K562 (cell line): ENCODE measurements around the gene HES4. TPM values are rescaled to one million over a fixed set of nuclear protein-coding genes. Genes with fewer than 3 reads are reported as not detected.

Source experiments
- CBX1 ChIP-seq: sonication (generic); IDR thresholded peaks from 2 replicates; pipeline ENCODE4 v1.6.1; 2016; ENCODE audit warnings: antibody characterized with exemption, low read depth, mild to moderate bottlenecking
- ETV1 ChIP-seq: fragments of 450-650 bp; conservative IDR thresholded peaks from 2 replicates; pipeline ENCODE4 v1.6.1; 2016; ENCODE audit warnings: missing genetic modification characterization, control low read depth, low read depth, missing compliant biosample characterization
- FOXM1 ChIP-seq, 2 experiments: fragments of 450-650 bp in 1 of 2; sonication (generic) in 1 of 2; formaldehyde crosslinking in 1 of 2; IDR thresholded peaks; 2 replicates each; pipeline versions ENCODE4 v1.6.1 to v1.9.0; 2017 to 2022; ENCODE audit warnings: low read depth in 2 of 2, mild to moderate bottlenecking in 2 of 2, missing genetic modification reagents in 1 of 2, moderate library complexity in 1 of 2
- MECOM ChIP-seq: fragments of 250-450 bp; sonication (Bioruptor Pico); IDR thresholded peaks from 2 replicates; pipeline ENCODE4 v1.8.0; 2022; ENCODE audit warnings: inconsistent platforms
- MED1 ChIP-seq: sonication (generic); formaldehyde crosslinking; IDR thresholded peaks from 2 replicates; pipeline ENCODE4 v1.8.1; 2023; ENCODE audit warnings: missing genetic modification reagents, borderline replicate concordance
- NFYB ChIP-seq: IDR thresholded peaks from 2 replicates; pipeline ENCODE4 v1.6.1; 2011; ENCODE audit warnings: mild to moderate bottlenecking, moderate library complexity; ENCODE audit not compliant: insufficient read length; ENCODE audit errors: extremely low read depth
- NR2F6 ChIP-seq: fragments of 450-650 bp; formaldehyde crosslinking; IDR thresholded peaks from 2 replicates; pipeline ENCODE4 v1.4.0; 2020; ENCODE audit warnings: mild to moderate bottlenecking
- NR3C1 ChIP-seq: sonication (generic); formaldehyde crosslinking; IDR thresholded peaks from 2 replicates; pipeline ENCODE4 v1.8.1; 2022; ENCODE audit warnings: missing genetic modification reagents
- PCBP1 ChIP-seq: fragments of 200-400 bp; formaldehyde crosslinking; IDR thresholded peaks from 2 replicates; pipeline ENCODE4 v1.6.1; 2018; ENCODE audit warnings: mild to moderate bottlenecking, low read depth, low read length; ENCODE audit not compliant: poor library complexity, severe bottlenecking
- RBM25 ChIP-seq: fragments of 200-400 bp; formaldehyde crosslinking; IDR thresholded peaks from 2 replicates; pipeline ENCODE4 v1.6.1; 2018; ENCODE audit warnings: low read length, low read depth, moderate library complexity; ENCODE audit not compliant: severe bottlenecking
- SMAD2 ChIP-seq: fragments of 150-350 bp; IDR thresholded peaks from 2 replicates; pipeline ENCODE4 v1.6.1; 2014; ENCODE audit warnings: low read depth, mild to moderate bottlenecking, low read length
- TOE1 ChIP-seq, 2 experiments: fragments of 450-650 bp in 1 of 2; sonication (generic) in 1 of 2; formaldehyde crosslinking in 1 of 2; IDR thresholded peaks; 2 replicates each; pipeline versions ENCODE4 v1.7.1 to v1.8.0; 2016 to 2022; ENCODE audit warnings: borderline replicate concordance in 2 of 2, mild to moderate bottlenecking in 2 of 2, antibody characterized with exemption in 1 of 2, inconsistent platforms in 1 of 2, low read depth in 1 of 2, missing genetic modification reagents in 1 of 2, moderate library complexity in 1 of 2
- XRCC3 ChIP-seq: fragments of 450-650 bp; IDR thresholded peaks from 2 replicates; pipeline ENCODE4 v1.6.1; 2017; ENCODE audit warnings: mild to moderate bottlenecking, moderate library complexity
- polyA plus RNA-seq, 8 experiments: library from polyadenylated mRNA; depleted of rRNA in 4 of 8; stranded (reverse) in 5 of 8; unstranded in 3 of 8; fragments of >200 nt; fragmentation: Nextera tagmentation in 2 of 8; fragmentation: Illumina TruSeq in 1 of 8; extraction: Ambion mirVana in 2 of 8; extraction: Trizol in 1 of 8; gene quantifications; 2 replicates each; pipeline versions ENCODE4 v1.2.1 to v1.2.3, GENCODE V29; 2011 to 2014; ENCODE audit warnings: inconsistent platforms in 1 of 8, missing spikeins in 1 of 8
- total RNA-seq, 7 experiments: library from RNA; depleted of rRNA in 6 of 7; stranded (reverse); fragments of >200 nt in 6 of 7; fragmentation: Illumina TruSeq in 2 of 7; extraction: Trizol in 2 of 7; gene quantifications; 2 replicates each; pipeline versions ENCODE4 v1.2.1 to v1.2.3, GENCODE V29; 2011 to 2021; ENCODE audit warnings: low replicate concordance in 1 of 7
- TF ChIP-seq, protein P1 (sequence below): fragments of 450-650 bp; IDR thresholded peaks from 2 replicates; pipeline ENCODE4 v1.6.1; 2014; ENCODE audit warnings: low read depth, mild to moderate bottlenecking, moderate library complexity, borderline replicate concordance
- TF ChIP-seq, protein P2 (sequence below): fragments of 250-450 bp; sonication (Bioruptor Pico); IDR thresholded peaks from 2 replicates; pipeline ENCODE4 v1.5.0; 2020; ENCODE audit warnings: mild to moderate bottlenecking, borderline replicate concordance
- TF ChIP-seq, protein P3 (sequence below): fragments of 450-650 bp; IDR thresholded peaks from 2 replicates; pipeline ENCODE4 v1.6.1; 2016; ENCODE audit warnings: mild to moderate bottlenecking
- TF ChIP-seq, protein P4 (sequence below): IDR thresholded peaks from 3 replicates; pipeline ENCODE4 v1.6.1; 2011; ENCODE audit warnings: borderline replicate concordance, mild to moderate bottlenecking, moderate library complexity; ENCODE audit not compliant: insufficient read length; ENCODE audit errors: extremely low read depth

Gene HES4
- total and polyA plus RNA-seq, 9 of the 15 experiments (the other 6 are each of a cell fraction or from before 2014, with no cell fraction given) = 0.21 to 43.7 (median 5.3) TPM; not detected in 2

DNA sequence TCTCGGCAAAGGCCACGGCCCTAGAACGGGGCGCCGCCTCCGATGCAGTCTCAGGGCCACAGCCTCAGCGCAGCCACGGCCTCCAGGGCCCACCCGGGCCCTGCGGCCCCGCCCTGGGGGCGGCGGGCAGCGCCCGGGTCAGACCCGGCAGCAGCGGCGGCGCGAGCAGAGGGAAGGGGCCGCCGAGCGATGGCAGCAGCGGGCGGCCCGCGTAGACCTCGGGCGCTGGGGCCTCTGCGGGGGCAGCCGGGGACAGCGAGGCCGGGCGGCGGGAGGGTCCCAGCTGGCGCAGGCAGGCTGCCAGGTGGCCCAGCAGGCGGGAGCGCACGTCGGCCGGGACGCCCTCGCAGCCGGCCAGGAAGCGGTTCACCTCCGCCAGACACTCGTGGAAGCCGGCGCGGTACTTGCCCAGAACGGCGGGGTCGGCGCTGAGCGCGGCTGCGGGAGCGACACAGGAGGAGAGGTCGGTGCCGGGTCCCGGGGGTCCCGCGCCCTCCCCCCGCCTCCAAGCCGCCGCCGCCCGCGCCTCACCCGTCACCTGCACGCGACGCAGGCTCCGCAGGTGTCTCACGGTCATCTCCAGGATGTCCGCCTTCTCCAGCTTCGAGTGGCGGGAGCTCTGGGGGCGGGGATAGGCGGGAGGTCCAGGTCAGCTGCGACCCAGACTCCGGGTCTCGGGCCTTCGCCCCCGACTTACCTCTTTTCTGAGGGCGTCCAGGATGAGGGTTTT, 737 bp downstream of the HES4 start (continued):
- TF ChIP-seq, protein P1, sequence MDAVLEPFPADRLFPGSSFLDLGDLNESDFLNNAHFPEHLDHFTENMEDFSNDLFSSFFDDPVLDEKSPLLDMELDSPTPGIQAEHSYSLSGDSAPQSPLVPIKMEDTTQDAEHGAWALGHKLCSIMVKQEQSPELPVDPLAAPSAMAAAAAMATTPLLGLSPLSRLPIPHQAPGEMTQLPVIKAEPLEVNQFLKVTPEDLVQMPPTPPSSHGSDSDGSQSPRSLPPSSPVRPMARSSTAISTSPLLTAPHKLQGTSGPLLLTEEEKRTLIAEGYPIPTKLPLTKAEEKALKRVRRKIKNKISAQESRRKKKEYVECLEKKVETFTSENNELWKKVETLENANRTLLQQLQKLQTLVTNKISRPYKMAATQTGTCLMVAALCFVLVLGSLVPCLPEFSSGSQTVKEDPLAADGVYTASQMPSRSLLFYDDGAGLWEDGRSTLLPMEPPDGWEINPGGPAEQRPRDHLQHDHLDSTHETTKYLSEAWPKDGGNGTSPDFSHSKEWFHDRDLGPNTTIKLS = 0 out of 2 replicates have a peak, but pooled peaks have one; percentile 38
- TF ChIP-seq CBX1 (peak; percentile 21; the same call in 1 of the 2 replicates), NR3C1 (no peak), XRCC3 (no peak), ETV1 (no peak), SMAD2 (no peak), NR2F6 (CRISPR knock-in tag) (no peak), PCBP1 (no peak), NFYB (no peak), FOXM1 (IDR thresholded peaks at IDR 0.05; ENCODE audit: low read depth) (no peak), FOXM1 (CRISPR knock-in tag; IDR thresholded peaks at IDR 0.05; ENCODE audit: low read depth) (no peak), TOE1 (IDR thresholded peaks at IDR 0.05; ENCODE audit: borderline replicate concordance) (no peak), TOE1 (CRISPR knock-in tag; IDR thresholded peaks at IDR 0.05; ENCODE audit: borderline replicate concordance, low read depth) (no peak), RBM25 (no peak), MED1 (CRISPR knock-in tag) (no peak), MECOM (CRISPR knock-in tag) (no peak)
- TF ChIP-seq, protein P2, sequence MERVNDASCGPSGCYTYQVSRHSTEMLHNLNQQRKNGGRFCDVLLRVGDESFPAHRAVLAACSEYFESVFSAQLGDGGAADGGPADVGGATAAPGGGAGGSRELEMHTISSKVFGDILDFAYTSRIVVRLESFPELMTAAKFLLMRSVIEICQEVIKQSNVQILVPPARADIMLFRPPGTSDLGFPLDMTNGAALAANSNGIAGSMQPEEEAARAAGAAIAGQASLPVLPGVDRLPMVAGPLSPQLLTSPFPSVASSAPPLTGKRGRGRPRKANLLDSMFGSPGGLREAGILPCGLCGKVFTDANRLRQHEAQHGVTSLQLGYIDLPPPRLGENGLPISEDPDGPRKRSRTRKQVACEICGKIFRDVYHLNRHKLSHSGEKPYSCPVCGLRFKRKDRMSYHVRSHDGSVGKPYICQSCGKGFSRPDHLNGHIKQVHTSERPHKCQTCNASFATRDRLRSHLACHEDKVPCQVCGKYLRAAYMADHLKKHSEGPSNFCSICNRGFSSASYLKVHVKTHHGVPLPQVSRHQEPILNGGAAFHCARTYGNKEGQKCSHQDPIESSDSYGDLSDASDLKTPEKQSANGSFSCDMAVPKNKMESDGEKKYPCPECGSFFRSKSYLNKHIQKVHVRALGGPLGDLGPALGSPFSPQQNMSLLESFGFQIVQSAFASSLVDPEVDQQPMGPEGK (CRISPR knock-in tag) = no peak
- TF ChIP-seq, protein P3, sequence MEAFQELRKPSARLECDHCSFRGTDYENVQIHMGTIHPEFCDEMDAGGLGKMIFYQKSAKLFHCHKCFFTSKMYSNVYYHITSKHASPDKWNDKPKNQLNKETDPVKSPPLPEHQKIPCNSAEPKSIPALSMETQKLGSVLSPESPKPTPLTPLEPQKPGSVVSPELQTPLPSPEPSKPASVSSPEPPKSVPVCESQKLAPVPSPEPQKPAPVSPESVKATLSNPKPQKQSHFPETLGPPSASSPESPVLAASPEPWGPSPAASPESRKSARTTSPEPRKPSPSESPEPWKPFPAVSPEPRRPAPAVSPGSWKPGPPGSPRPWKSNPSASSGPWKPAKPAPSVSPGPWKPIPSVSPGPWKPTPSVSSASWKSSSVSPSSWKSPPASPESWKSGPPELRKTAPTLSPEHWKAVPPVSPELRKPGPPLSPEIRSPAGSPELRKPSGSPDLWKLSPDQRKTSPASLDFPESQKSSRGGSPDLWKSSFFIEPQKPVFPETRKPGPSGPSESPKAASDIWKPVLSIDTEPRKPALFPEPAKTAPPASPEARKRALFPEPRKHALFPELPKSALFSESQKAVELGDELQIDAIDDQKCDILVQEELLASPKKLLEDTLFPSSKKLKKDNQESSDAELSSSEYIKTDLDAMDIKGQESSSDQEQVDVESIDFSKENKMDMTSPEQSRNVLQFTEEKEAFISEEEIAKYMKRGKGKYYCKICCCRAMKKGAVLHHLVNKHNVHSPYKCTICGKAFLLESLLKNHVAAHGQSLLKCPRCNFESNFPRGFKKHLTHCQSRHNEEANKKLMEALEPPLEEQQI = no peak
- TF ChIP-seq, protein P4, sequence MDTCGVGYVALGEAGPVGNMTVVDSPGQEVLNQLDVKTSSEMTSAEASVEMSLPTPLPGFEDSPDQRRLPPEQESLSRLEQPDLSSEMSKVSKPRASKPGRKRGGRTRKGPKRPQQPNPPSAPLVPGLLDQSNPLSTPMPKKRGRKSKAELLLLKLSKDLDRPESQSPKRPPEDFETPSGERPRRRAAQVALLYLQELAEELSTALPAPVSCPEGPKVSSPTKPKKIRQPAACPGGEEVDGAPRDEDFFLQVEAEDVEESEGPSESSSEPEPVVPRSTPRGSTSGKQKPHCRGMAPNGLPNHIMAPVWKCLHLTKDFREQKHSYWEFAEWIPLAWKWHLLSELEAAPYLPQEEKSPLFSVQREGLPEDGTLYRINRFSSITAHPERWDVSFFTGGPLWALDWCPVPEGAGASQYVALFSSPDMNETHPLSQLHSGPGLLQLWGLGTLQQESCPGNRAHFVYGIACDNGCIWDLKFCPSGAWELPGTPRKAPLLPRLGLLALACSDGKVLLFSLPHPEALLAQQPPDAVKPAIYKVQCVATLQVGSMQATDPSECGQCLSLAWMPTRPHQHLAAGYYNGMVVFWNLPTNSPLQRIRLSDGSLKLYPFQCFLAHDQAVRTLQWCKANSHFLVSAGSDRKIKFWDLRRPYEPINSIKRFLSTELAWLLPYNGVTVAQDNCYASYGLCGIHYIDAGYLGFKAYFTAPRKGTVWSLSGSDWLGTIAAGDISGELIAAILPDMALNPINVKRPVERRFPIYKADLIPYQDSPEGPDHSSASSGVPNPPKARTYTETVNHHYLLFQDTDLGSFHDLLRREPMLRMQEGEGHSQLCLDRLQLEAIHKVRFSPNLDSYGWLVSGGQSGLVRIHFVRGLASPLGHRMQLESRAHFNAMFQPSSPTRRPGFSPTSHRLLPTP = no peak
